ENCODE results near the gene EMID1.

DNA sequence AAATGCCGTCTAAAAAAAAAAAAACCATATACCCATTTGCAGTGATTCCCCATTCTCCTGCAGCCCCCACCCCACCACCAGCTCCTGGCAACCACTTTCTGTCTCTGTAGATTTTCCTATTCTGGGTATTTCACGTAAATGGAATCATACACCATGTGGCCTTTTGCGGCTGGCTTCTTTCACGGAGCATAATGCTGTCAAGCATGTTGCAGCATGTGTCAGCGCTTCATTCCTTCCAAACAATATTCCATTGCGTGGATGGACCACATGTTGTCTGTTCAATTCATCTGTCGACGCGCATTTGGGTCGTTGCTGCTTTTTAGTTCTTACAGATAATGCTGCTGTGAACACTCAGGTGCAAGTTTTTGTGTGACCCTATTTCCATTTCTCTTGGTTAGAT, 14.8 kb upstream of the EMID1 start:
- TF ChIP-seq GATA2 (IDR thresholded peaks at IDR 0.05; ENCODE audit: low read depth, low read length): no peak
- TF ChIP-seq GATA3 (IDR thresholded peaks at IDR 0.05; ENCODE audit: low read depth, low read length): no peak

Measured in SH-SY5Y (cell line).